ENCODE data around the gene NFIA. TPM values are rescaled to one million over a fixed set of nuclear protein-coding genes. Genes with fewer than 3 reads are reported as not detected.

NFIA gene
- total and polyA plus RNA-seq, 2 of the 13 experiments (the other 11 are each of a cell fraction or from before 2014, with no cell fraction given), result 14.7 to 28.5 TPM

GRCh38 chr1:61081686-61082310 lies 563 bp upstream of the NFIA start (continued):
- TF ChIP-seq SRY (CRISPR knock-in tag; IDR thresholded peaks at IDR 0.05), result no peak
- no peak for TF ChIP-seq FOXC1 (CRISPR knock-in tag; IDR thresholded peaks at IDR 0.05; ENCODE audit: borderline replicate concordance)
- no peak for TF ChIP-seq NONO (IDR thresholded peaks at IDR 0.05)
- peak; percentile 60; the same call in 1 of the 2 replicates for TF ChIP-seq NONO (CRISPR knock-in tag; conservative IDR thresholded peaks at IDR 0.05)
- TF ChIP-seq ZNF230 (CRISPR knock-in tag; IDR thresholded peaks at IDR 0.05), result no peak
- no peak for TF ChIP-seq NR3C1 (CRISPR knock-in tag; IDR thresholded peaks at IDR 0.05)
- no peak for TF ChIP-seq HMG20A (CRISPR knock-in tag; IDR thresholded peaks at IDR 0.05; ENCODE audit: borderline replicate concordance)
- TF ChIP-seq SNAI1 (CRISPR knock-in tag; IDR thresholded peaks at IDR 0.05; ENCODE audit: borderline replicate concordance), result no peak
- TF ChIP-seq ZBTB38 (CRISPR knock-in tag; IDR thresholded peaks at IDR 0.05), result no peak
- TF ChIP-seq ZFP41 (CRISPR knock-in tag; IDR thresholded peaks at IDR 0.05; ENCODE audit: borderline replicate concordance), result no peak
- TF ChIP-seq ZFAT (CRISPR knock-in tag; conservative IDR thresholded peaks at IDR 0.05), result no peak
- no peak for TF ChIP-seq ZFP1 (CRISPR knock-in tag; IDR thresholded peaks at IDR 0.05)
- TF ChIP-seq GATAD1 (CRISPR knock-in tag; IDR thresholded peaks at IDR 0.05), result no peak
- TF ChIP-seq ZNF317 (CRISPR knock-in tag; IDR thresholded peaks at IDR 0.05), result no peak
- TF ChIP-seq AGO2 (optimal IDR thresholded peaks at IDR 0.05; ENCODE audit: low read depth, low read length), result no peak
- TF ChIP-seq HIVEP1 (CRISPR knock-in tag; IDR thresholded peaks at IDR 0.05), result no peak
- TF ChIP-seq NFKB2 (CRISPR knock-in tag; IDR thresholded peaks at IDR 0.05; ENCODE audit: borderline replicate concordance), result no peak
- TF ChIP-seq ZNF775 (CRISPR knock-in tag; IDR thresholded peaks at IDR 0.05; ENCODE audit: borderline replicate concordance), result no peak
- no peak for TF ChIP-seq ATF4 (CRISPR knock-in tag; IDR thresholded peaks at IDR 0.05)
- peak; percentile 72; the same call in 1 of the 2 replicates for TF ChIP-seq ZMAT3 (CRISPR knock-in tag; conservative IDR thresholded peaks at IDR 0.05)
- peak; percentile 54; the same call in 1 of the 2 replicates for TF ChIP-seq SALL1 (CRISPR knock-in tag; IDR thresholded peaks at IDR 0.05)
- TF ChIP-seq EED (CRISPR knock-in tag; IDR thresholded peaks at IDR 0.05), result no peak
- no peak for TF ChIP-seq ZNF629 (CRISPR knock-in tag; conservative IDR thresholded peaks at IDR 0.05)
- no peak for TF ChIP-seq SRF (IDR thresholded peaks at IDR 0.05; ENCODE audit: low read depth, low read length)
- TF ChIP-seq FOXP1 (IDR thresholded peaks at IDR 0.05), result no peak
- 0 out of 2 replicates have a peak, but pooled peaks have one; percentile 14 for TF ChIP-seq FOXP1 (CRISPR knock-in tag; IDR thresholded peaks at IDR 0.05)
- TF ChIP-seq ZSCAN12 (CRISPR knock-in tag; IDR thresholded peaks at IDR 0.05), result no peak
- TF ChIP-seq ARID5B (CRISPR knock-in tag; IDR thresholded peaks at IDR 0.05), result 0 out of 2 replicates have a peak, but pooled peaks have one; percentile 41
- no peak for TF ChIP-seq GLMP (CRISPR knock-in tag; IDR thresholded peaks at IDR 0.05; ENCODE audit: borderline replicate concordance)
